DMS53 treated with DMSO at 0.1 percent for 48 hours (cell line): ENCODE measurements around the gene CACNA2D3.
"Not testable (repeated sequence)": the region's sequence is repeated elsewhere in the genome, so short reads cannot be mapped to it uniquely, and the experiment has no call there.

Experiments
- DNase-seq: peaks from one replicate; lab custom pipeline; 2025; ENCODE audit not compliant: unreplicated experiment; lab: John Stamatoyannopoulos, UW

The CACNA2D3 gene

DNA sequence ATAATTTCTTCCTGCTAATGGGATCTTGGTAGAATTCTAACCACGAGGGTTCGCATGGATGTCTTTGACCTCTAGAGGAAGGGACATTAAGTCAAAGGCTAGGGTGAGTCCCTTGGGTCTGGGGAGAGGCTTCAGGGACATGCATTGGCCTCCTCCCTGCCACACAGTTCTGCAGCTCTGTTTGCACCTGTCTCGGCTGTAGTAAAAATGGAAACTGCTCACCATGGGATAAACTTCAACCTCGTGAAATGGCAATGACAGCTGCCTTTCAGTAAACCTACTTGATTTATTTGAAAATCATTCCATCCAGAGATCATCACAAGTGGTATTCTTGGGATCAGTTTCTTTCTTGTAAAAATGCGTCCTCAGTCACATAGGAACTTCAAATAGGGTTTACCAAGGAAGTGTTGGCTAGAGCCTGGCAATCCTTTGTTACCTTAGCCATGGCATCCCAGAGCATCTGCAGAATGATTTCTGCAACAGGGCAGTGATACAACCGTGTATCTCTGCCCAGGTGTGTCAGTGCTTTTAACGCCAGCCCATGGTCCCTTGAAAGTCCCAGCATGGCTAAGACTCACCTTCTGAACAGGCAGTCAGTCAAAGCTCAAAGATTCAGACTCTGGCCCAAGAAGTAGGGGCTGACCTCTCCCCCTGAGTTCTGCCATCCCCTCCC is 819.5 kb downstream of the CACNA2D3 start:
- DNase-seq, result no peak

DNA sequence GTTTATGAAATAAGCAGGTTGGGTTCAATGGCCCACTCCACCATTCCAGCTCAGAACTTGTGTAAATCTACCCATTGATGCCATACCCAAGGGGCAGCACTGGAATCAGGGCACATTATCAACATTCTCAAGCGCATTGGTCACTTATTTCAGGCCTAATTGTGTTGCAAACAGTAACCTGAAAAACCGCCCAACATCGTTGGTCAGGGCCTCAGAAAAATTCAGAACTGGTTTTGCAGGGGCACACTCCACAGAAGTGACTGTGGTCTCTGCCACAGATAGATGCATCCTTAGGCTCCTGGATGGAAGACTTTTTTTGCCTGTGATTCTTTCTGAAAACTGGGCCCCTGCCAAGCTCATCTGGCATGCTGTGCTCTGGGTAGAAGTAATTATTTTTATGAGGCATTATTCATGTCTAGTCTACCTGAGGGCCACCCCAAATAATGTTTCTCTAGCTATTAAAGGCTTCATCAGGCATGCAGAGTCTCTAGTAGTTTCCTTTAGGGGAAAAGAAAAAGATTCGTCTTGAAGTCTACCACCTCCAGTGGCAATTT is 827.2 kb downstream of the CACNA2D3 start:
- DNase-seq, result no peak

DNA sequence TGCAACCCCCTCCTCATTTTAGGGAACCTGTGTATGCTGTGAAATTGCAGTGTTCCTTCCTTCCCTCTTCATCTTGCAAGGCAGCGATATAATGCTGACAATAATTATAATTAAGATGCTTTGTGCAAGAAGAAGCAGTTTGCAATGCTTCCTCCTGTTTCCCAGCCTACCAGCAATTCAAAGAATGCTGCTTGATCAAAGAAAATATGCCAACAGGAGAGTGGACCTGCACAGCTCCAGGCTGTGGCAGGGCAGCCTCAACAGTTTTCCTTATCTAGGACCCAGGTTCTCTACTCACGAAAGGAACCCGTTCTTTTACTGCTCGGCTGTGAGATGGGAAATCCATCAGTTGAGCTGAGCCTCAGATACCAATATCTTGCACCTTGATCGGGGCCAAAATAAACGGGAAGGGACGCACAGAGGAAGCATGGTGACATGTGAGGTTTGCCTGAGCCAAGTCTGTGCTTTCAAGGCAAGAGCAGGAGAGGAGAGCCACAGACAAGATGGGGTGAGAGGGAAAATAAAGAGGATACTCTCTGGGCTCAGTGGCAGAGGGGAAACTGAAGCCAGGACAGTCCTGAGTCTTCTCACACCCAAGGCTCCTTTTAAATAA is 828.1 kb downstream of the CACNA2D3 start:
- DNase-seq, result no peak

DNA sequence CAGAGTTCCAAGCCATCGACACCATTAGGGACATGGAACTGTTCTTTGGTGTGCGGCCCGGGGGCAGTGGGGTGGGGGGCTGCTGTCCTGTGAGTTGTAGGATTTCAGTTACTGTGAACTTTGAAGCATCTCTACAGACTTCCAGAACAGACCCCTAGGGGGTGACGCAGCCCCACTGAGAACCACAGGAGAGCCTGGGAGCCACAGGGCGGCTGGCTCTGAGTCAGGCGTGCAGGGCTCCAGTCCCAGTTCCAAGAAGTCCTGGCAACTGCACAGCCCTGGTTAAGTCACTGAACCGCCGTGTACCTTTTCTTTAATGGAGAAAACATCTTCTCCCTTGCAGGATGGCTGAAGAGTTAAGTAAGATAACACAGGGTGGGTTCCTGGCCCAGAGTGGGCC is 829.1 kb downstream of the CACNA2D3 start:
- DNase-seq, result no peak

DNA sequence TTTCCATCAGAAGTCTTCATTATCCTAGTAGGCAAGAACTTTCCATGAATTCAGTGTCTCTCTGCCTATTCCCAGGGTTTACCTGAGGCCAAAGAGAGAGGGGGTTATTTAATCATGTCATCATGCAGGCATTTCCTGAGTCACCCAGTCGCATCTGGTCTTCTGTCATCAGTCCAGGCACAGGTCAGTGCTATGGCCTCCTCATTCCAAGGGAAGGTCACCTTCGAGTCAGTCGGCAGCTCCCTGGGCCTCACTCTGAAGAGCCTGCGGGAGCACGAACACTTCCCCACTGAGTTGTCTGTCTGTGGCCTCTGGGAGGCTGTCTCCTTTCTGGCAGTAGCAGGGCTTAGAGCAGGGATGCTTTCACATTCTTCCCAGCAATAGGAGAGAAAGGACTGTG is 831.7 kb downstream of the CACNA2D3 start:
- no peak for DNase-seq

DNA sequence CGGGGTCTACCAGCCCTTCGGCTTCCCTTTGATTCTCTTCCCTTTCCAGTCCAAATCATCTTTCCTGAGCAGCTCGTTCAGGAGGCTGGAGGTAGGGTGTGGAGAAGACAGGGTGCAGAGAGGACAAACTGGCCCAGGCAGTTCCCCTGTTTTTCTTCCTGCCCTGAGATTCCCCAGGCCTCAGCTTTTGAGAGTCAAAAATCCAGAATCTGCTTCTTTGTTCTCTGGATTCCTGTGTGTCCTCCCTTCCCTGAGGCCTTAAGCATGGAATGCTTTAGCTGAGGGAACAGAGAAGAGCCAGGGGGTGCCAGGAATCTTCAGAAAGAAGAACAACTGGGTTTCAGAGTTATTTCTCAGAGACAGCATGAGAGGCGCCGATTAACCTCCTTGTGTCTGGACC is 832.2 kb downstream of the CACNA2D3 start:
- DNase-seq, result no peak

DNA sequence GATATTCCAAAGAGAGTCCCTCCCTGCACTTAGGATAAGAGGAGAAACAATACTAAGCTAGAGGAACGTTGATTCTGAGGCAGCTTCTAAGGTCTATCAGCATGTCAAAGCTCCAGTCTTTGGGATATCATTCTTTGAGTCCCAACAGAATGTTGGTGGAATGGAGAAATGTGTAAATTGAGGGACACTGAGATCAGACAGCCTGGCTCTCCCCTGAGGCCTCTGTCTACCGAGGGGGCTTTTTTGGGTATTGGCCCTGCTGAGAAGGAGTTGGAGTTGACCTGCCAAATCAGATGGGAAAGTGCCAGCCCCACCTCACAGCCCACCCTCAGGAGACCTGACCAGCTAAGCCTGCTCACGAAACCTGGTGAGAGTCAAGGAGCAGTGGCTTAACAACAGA is 833.1 kb downstream of the CACNA2D3 start:
- no peak for DNase-seq

DNA sequence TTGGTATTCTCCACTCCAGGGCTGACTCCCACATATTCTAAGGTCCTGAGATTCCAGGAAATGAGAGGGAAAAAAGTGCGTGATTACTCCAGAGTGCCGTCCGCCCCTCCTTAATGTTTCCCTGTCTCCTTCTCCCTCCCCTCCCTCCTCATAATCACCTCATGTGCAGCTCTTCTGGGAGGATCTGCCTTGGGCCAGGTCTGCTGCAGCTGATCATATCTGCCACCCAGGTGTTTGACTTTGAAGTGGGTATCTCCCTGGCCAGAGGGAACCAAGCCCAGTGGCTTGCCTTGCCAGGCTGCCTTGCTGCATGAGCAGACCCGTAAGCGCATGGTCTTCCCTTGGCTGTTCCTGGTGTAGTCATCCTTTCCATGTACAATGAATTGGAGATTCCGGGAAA is 833.6 kb downstream of the CACNA2D3 start:
- DNase-seq, result no peak

DNA sequence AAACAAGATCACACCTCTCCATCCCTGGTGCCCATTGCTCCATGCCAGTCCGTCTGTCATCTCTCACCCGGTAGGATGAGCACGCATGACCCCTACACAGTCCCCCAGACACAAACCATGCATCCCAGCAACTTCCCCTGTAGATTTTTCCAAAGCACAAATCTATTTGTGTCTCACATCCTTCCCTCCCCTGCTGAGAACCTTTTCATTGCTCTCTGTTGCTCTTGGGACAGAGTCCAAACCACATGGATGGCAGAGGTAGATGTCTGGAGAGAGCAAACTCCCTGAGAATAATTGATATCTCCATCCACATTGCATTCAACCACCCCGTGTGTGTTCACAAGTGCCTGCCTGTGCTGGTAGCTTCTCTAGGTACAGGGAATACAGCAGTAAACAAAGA is 835.4 kb downstream of the CACNA2D3 start:
- DNase-seq, result no peak

DNA sequence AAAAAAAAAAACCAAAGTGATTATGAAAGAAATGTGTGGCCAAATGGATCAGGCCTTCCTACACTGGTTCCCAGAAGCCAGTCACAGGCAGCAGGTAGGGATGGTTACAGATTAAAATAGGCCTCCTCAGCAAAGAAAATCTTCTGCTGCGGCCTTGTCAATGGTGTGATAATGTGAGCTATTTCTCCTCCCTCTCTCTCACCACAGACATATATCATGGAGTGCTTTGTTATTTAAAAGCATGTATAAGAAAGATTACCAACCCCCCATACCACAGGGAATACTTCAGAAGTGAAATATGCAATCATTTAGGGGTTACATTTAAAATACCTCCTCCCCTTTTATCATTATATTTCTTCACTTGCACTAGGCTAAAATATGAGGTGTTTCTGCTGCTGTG is 837.7 kb downstream of the CACNA2D3 start:
- DNase-seq, result no peak

DNA sequence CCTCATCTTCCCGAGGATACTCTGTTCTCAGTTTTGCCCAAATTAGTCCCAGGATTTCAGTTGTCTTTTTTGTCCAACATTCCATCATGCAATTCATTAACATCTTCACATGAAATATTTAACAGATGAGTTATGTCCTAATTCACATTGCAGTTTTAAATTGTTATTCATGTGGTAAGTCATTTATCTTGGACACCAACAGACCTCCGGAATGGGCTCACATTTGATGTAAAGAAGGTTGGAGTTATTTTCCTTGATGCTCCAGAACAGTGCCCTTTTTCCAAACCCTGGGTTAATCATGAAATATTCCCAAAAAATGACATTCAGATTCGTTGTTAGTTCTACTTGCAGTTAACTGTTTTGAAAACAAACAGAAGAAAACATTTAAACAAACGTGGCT is 838.3 kb downstream of the CACNA2D3 start:
- no peak for DNase-seq

DNA sequence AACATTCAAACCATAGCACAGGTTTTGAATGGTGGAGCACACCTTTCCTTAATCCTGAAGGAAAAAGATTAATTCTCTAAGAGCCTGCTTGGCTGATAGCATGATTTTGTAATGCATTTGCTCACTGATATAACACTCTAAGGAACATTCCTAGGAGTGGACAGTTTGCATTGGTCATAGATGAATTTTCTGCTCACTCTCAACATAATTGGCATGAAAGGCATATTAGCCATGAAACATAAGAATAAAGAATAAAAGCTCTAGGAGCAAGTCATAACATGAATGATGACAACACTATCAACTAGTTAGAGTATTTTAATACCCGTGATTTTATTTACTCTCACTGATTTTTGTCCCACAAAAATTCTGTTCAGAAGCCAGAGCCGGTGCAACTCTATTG is 839.8 kb downstream of the CACNA2D3 start:
- DNase-seq, result no peak

DNA sequence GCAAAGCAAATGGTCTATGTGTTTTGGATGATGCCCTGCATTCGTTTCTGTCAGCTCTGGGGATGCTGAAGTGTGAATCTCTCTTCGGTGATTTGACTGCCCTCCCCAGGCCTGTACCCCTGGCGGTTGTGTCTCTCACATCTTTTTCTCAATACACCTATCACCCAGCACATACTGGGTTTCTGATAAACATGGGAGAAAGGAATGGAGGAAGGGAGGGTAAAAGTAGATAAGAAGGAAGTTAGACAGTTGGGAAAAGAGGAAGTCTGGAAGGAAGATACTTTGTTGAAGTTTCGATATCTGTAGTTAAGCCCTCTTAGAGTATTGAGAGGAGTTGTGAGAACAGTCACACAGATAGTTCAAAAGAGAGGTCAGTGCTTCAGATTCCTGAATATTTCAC is 841.3 kb downstream of the CACNA2D3 start:
- DNase-seq, result no peak

DNA sequence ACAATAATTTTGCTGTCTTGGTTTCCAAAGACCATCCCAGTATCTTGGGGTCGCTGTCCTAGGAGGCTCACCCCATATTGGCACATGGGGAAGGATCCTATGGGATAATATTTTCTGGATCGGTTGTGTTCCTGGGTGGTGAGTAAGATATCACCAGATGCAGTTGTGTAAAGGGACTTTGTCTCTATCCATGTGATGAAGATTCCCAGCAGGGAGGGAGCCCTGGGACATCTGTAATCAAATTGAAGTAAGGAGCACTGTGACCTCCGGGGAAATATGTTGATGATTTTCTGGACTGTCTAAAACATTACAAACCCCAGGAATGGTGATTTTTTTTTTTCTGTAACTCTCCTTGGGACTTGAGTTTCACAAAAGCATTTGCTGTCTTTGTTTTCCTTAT is 841.7 kb downstream of the CACNA2D3 start:
- DNase-seq, result no peak

DNA sequence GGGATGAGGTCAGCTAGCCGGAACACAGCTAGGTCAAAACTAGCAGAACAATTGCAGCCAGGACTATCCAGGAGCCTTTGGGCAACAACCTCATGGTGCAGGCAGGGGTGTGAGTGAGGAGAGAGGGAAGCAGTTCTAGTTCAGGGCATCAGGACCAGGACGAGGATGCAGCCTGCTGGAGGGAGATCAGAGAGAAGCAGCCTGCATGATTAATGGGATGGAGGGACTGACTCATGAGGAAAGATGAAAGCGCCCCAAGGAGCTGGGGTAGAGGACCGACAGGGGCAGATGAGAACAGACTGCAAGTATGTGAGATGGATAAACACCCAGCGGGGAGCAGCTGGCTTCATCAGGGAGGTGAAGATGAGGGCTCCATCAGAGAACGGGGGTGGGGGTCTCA is 843.4 kb downstream of the CACNA2D3 start:
- DNase-seq, result no peak

DNA sequence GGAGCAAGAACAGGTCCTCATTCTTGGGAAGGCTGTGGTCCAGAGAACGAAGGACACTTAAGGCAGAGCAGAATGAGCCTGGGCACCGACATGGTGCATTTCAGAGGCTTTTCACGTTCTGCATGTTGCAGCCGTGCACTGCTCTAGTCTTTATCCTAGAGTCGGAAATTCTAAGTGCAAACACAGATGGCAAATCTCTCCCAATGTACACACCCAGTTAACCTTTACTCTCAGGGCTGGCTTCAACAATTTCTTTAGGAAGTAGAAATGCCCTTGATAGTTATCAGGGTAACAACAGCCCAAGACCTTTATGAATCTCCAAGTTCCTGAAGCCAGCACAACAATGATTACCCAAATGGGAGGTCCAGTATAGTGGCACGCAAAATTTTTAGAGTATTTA is 844.6 kb downstream of the CACNA2D3 start:
- DNase-seq, result no peak

DNA sequence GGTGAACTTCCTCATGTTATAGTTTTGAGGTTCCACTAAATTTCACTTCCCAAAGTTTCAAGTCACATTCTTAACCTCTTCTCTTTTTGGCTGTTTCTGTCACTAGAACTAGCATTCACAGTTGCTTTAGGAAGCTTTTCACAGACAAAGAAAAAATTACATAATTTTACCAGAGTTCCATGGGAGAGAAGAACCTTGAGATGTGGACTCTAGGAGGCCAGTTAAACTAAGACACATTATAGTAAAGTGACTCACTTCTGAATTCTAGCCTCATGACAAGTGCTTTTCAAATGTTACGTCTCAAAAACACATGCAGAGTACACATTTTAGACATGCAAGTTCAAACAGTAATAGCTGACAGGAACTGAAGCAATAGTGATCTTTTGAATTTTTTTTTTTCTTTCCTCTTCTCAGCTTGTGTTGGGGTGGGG is 845.4 kb downstream of the CACNA2D3 start:
- no peak for DNase-seq

DNA sequence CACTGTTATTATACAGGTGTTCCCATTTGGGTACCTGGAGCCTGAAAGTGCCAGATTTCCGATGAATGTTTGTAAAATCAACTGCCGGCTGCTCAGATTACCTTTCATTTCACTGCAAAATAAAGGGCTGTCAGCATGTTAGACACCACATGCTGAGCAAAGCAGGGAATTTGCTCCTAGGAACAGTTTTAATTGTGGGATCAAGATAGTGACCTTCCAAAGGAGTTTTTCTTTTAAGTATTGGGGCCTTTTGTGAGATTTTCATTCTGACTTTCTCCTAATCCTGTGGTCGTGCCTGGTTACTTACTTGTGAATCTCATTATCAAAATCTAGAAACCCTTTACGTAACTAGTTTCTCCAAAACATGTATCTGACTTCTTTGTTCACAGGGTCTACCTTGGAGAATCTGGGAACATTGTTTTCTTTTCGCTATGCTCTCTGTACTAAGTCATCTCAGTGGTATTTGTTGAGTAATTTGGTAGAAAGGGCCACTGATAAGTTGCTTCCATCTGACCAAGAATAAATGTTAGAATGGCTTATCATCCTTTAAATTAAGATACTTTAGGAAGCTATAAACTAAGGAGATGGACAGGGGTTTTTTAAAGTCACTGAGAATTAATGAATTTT is 846.3 kb downstream of the CACNA2D3 start:
- no peak for DNase-seq

DNA sequence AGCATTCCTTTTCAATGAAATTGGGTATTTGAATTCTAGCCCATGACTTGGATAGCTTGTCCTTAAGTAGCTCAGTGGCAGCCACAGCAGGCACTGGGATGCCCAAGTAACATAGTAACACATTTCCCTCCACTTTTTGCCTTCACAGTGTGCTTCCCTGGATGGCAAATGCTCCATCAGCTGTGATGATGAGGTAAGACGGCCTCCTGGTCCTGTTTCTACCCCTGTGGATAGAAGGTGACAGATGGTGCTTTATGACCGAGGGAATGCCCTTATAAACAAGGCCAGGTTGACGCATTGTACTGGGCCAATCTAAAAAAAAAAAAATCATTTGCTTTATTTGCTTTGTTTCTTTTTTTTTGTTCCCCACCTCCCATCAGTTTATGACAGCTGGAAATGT is 847.3 kb downstream of the CACNA2D3 start:
- DNase-seq, result no peak

DNA sequence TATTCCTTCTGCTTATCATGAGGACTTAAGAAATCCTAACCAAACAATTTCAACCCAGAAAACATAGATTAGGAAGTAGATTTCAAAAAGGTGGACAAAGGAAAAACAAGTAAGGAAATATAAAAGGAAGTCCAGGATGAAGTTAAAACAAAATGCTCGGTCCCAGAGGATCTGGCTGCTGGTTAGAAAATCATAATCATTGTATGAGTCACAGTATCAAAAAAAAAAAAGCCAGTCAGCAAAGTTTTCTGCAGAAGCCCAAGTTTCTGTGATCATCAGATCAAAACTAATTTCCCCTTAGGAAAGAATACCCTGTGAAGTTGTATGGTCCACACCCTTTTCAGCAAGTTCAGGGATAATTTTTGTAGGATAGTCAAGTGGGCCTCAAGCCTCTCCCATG is 848.5 kb downstream of the CACNA2D3 start:
- DNase-seq, result no peak

DNA sequence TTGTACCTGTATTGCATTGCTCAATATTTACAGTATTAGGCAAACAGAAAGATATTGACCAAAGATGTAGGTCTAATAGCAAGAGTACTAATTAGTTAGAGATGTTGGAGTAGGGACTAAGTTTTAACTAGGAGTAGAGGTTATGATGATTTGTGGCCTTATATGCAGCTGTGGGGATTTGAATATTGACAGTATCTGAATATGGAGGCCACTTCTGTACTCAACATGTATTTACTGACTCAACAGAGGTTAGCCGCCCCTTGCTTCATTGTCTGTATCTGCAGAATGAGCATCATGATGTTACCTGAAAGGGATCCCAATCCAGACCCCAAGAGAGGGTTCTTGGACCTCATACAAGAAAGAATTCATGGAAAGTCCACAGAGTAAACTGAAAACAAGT is 855.1 kb downstream of the CACNA2D3 start:
- no peak for DNase-seq

DNA sequence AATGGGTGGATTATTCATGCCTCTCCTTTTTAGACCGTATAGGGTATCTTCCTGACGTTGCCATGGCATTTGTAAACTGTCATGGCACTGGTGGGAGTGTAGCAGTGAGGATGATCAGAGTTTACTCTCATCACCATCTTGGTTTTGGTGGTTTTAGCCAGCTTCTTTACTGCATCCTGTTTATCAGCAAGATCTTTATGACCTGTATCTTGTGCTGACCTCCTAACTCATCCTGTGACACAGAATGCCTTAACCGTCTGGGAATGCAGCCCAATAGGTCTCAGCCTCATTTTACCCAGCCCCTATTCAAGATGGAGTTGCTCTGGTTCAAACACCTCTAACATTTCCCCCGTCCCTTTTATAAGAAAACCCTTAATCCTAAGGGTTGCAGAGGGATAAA is 855.6 kb downstream of the CACNA2D3 start:
- DNase-seq, result not testable (repeated sequence)
